Mesothelial cell of epicardium (in vitro differentiated cells): ENCODE data around the gene PRPF18. TPM values are rescaled to one million over a fixed set of nuclear protein-coding genes. Genes with fewer than 3 reads are reported as not detected.

ENCODE experiments used
- DNase-seq, 2 experiments: peaks; one replicate each; pipeline ENCODE4 v3.0.0; 2021; ENCODE audit warnings: low spot score in 2 of 2; ENCODE audit not compliant: unreplicated experiment in 2 of 2
- H3K27ac Mint-ChIP-seq: 2 replicates; pipeline ENCODE4 v1.8.0; 2021; ENCODE audit warnings: mixed read lengths
- H3K27me3 Mint-ChIP-seq: 2 replicates; pipeline ENCODE4 v1.8.0; 2021; ENCODE audit warnings: low read depth, mixed read lengths
- H3K36me3 Mint-ChIP-seq: 2 replicates; pipeline ENCODE4 v1.8.0; 2021; ENCODE audit warnings: mixed read lengths
- H3K4me1 Mint-ChIP-seq: 2 replicates; pipeline ENCODE4 v1.8.0; 2021; ENCODE audit warnings: mixed read lengths
- H3K4me3 Mint-ChIP-seq: 2 replicates; pipeline ENCODE4 v1.8.0; 2021; ENCODE audit warnings: mild to moderate bottlenecking, moderate library complexity, mixed read lengths
- H3K9me3 Mint-ChIP-seq: 2 replicates; pipeline ENCODE4 v1.8.0; 2021; ENCODE audit warnings: mixed read lengths
- CTCF ChIP-seq: fragments of 200-600 bp; sonication (generic); IDR thresholded peaks from one replicate; pipeline ENCODE4 v1.5.0; 2021; ENCODE audit warnings: antibody characterized with exemption; ENCODE audit not compliant: unreplicated experiment
- total RNA-seq: library from RNA; stranded (reverse); gene quantifications from 3 replicates; pipeline ENCODE4 v1.2.1, GENCODE V29; 2021

Gene PRPF18
- total RNA-seq, 1 donor from 2014 or later: 18.9 TPM

- TF ChIP-seq CTCF: no peak
- peaks cover 12% of the 10 kb centered on the region for H3K9me3 Mint-ChIP-seq
These were observed 27.6 kb upstream of the PRPF18 start for GRCh38 chr10:13559124-13559700.

GRCh38 chr10:13560597-13560996, 26.2 kb upstream of the PRPF18 start:
- H3K27ac Mint-ChIP-seq: no peak overlapping the region
- H3K36me3 Mint-ChIP-seq: no peaks in the 10 kb centered on the region
- peaks cover 2% of the 10 kb centered on the region for H3K4me1 Mint-ChIP-seq

More at GRCh38 chr10:13559124-13559700, 27.6 kb upstream of the PRPF18 start:
- peaks cover 2% of the 10 kb centered on the region for H3K4me1 Mint-ChIP-seq
- DNase-seq: no peak
- H3K27me3 Mint-ChIP-seq: no peaks in the 10 kb centered on the region
- no peak overlapping the region for H3K4me3 Mint-ChIP-seq
- H3K27ac Mint-ChIP-seq: no peak overlapping the region
- no peaks in the 10 kb centered on the region for H3K36me3 Mint-ChIP-seq

GRCh38 chr10:13563481-13564445, 23.0 kb upstream of the PRPF18 start:
- no peak overlapping the region for H3K4me3 Mint-ChIP-seq
- H3K4me1 Mint-ChIP-seq: no peaks in the 10 kb centered on the region
- no peak for DNase-seq
- peaks cover 14% of the 10 kb centered on the region for H3K27me3 Mint-ChIP-seq
- H3K36me3 Mint-ChIP-seq: no peaks in the 10 kb centered on the region
- H3K27ac Mint-ChIP-seq: no peak overlapping the region
- peaks cover 20% of the 10 kb centered on the region for H3K9me3 Mint-ChIP-seq
- no peak for TF ChIP-seq CTCF

More at GRCh38 chr10:13560597-13560996, 26.2 kb upstream of the PRPF18 start:
- DNase-seq: no peak
- no peak for TF ChIP-seq CTCF
- H3K4me3 Mint-ChIP-seq: no peak overlapping the region
- H3K27me3 Mint-ChIP-seq: peaks cover 3% of the 10 kb centered on the region
- peaks cover 26% of the 10 kb centered on the region for H3K9me3 Mint-ChIP-seq

- Mint-ChIP-seq H3K4me3 (no peak overlapping the region), H3K4me1 (no peaks in the 10 kb centered on the region), H3K27ac (no peak overlapping the region), H3K36me3 (no peaks in the 10 kb centered on the region), H3K27me3 (peaks cover 17% of the 10 kb centered on the region), H3K9me3 (peaks cover 25% of the 10 kb centered on the region)
- DNase-seq: no peak
- no peak for TF ChIP-seq CTCF
These were observed 22.2 kb upstream of the PRPF18 start for GRCh38 chr10:13564576-13564975.

- H3K4me3 Mint-ChIP-seq: no peak overlapping the region
- DNase-seq: no peak
- no peaks in the 10 kb centered on the region for H3K36me3 Mint-ChIP-seq
- no peaks in the 10 kb centered on the region for H3K4me1 Mint-ChIP-seq
- H3K27ac Mint-ChIP-seq: no peak overlapping the region
- peaks cover 33% of the 10 kb centered on the region for H3K27me3 Mint-ChIP-seq
- TF ChIP-seq CTCF: no peak
- peaks cover 26% of the 10 kb centered on the region for H3K9me3 Mint-ChIP-seq
These were observed 19.7 kb upstream of the PRPF18 start for GRCh38 chr10:13567030-13567429.
